HepG2 (cell line): ENCODE measurements around the gene CFAP100. TPM values are rescaled to one million over a fixed set of nuclear protein-coding genes. Genes with fewer than 3 reads are reported as not detected.

Experiments
- ATAC-seq: fragments of 200-7000 bp; cut with Tn5 transposase; 3 replicates; pipeline ENCODE4 v1.9.1; 2020; ENCODE audit warnings: mild to moderate bottlenecking, moderate library complexity
- BruUV-seq: library from RNA; stranded (reverse); fragments of 400-500 nt; replicated peaks from 2 replicates; lab custom pipeline; 2021; lab: Mats Ljungman, UMichigan
- CTCF ChIA-PET: fragments of 300-600 bp; formaldehyde crosslinking; extraction: SDS; loops from one replicate; lab custom pipeline; 2021; ENCODE audit warnings: low total read pairs, inconsistent platforms, low intra/inter-chr PET ratio; lab: Yijun Ruan, JAX
- POLR2A ChIA-PET: fragments of 350-600 bp; sonication (Branson Sonifier 250); formaldehyde crosslinking; loops from one replicate; lab custom pipeline; 2020; ENCODE audit warnings: antibody characterized with exemption, inconsistent platforms; lab: Yijun Ruan, JAX
- DNase-seq: peaks from one replicate; pipeline ENCODE4 v3.0.0-alpha.2; 2015; ENCODE audit warnings: low spot score
- FAIRE-seq: peaks from 3 replicates; lab custom pipeline; 2011; peaks lifted over from hg19 to GRCh38; lab: Jason Lieb, UNC
- H2AFZ ChIP-seq: one replicate; pipeline ENCODE4 v1.6.1; 2011; ENCODE audit warnings: low read length, inconsistent platforms
- H3K27ac ChIP-seq: fragments of 300-600 bp; 3 replicates; pipeline ENCODE4 v1.8.0; 2011; ENCODE audit warnings: mixed run types, mild to moderate bottlenecking, mixed read lengths, low read length, inconsistent platforms; ENCODE audit not compliant: insufficient read depth; ENCODE audit errors: extremely low read length
- H3K27me3 ChIP-seq, 2 experiments: fragments of 200-600 bp in 1 of 2; 2 replicates in 1 of 2; 3 replicates in 1 of 2; pipeline versions ENCODE4 v1.6.0 to v1.8.0; 2011; ENCODE audit warnings: low read length in 2 of 2, mild to moderate bottlenecking in 2 of 2, moderate library complexity in 2 of 2, inconsistent platforms in 1 of 2; ENCODE audit not compliant: insufficient read depth in 2 of 2, control insufficient read depth in 1 of 2
- H3K36me3 ChIP-seq, 2 experiments: fragments of 200-600 bp in 1 of 2; replicated peaks in 1 of 2; 2 replicates in 1 of 2; 3 replicates in 1 of 2; pipeline versions ENCODE4 v1.5.1 to v1.8.0; 2011; ENCODE audit warnings: low read length in 2 of 2, inconsistent platforms in 1 of 2; ENCODE audit not compliant: insufficient read depth in 2 of 2, control insufficient read depth in 1 of 2
- H3K4me1 ChIP-seq: 2 replicates; pipeline ENCODE4 v1.5.1; 2012; ENCODE audit warnings: low read length, inconsistent platforms; ENCODE audit not compliant: insufficient read depth
- H3K4me2 ChIP-seq: 2 replicates; pipeline ENCODE4 v1.6.0; 2011; ENCODE audit warnings: low read depth, low read length, inconsistent platforms
- H3K4me3 ChIP-seq, 3 experiments: fragments of 200-600 bp in 1 of 3; sonication (generic), shearing (Covaris generic) in 1 of 3; replicated peaks in 1 of 3; 2 replicates each; pipeline ENCODE4 v1.5.1; 2011 to 2016; ENCODE audit warnings: low read length in 3 of 3, inconsistent platforms in 2 of 3, low read depth in 2 of 3, mild to moderate bottlenecking in 2 of 3, control low read depth in 1 of 3, mixed read lengths in 1 of 3; ENCODE audit not compliant: insufficient read depth in 1 of 3
- H3K79me2 ChIP-seq: one replicate; pipeline ENCODE4 v1.6.1; 2011; ENCODE audit warnings: low read length, inconsistent platforms; ENCODE audit not compliant: insufficient read depth
- H3K9ac ChIP-seq: 2 replicates; pipeline ENCODE4 v1.6.0; 2011; ENCODE audit warnings: mild to moderate bottlenecking, low read depth, low read length, inconsistent platforms; ENCODE audit not compliant: insufficient read depth
- H3K9me3 ChIP-seq: 2 replicates; pipeline ENCODE4 v1.5.1; 2012; ENCODE audit warnings: mild to moderate bottlenecking, low read length
- H4K20me1 ChIP-seq: 2 replicates; pipeline ENCODE4 v1.6.0; 2011; ENCODE audit warnings: inconsistent platforms, mild to moderate bottlenecking, low read length, moderate library complexity; ENCODE audit not compliant: insufficient read depth
- HNF4A ChIP-seq: sonication (generic); formaldehyde crosslinking; IDR thresholded peaks from 2 replicates; pipeline ENCODE4 v1.4.0; 2020; ENCODE audit warnings: missing genetic modification reagents
- IRX3 ChIP-seq: sonication (generic); formaldehyde crosslinking; IDR thresholded peaks from 2 replicates; pipeline ENCODE4 v1.8.1; 2023; ENCODE audit warnings: mild to moderate bottlenecking, low read depth, missing genetic modification reagents, borderline replicate concordance
- JUNB ChIP-seq: sonication (generic); formaldehyde crosslinking; IDR thresholded peaks from 2 replicates; pipeline ENCODE4 v1.8.0; 2022; ENCODE audit warnings: missing genetic modification reagents, mild to moderate bottlenecking, borderline replicate concordance
- MAX ChIP-seq: IDR thresholded peaks from 2 replicates; pipeline ENCODE4 v1.6.1; 2012; ENCODE audit warnings: inconsistent platforms
- MED1 ChIP-seq: sonication (generic); formaldehyde crosslinking; IDR thresholded peaks from 2 replicates; pipeline ENCODE4 v1.4.0; 2020; ENCODE audit warnings: missing genetic modification reagents
- NR3C1 ChIP-seq: sonication (generic); formaldehyde crosslinking; IDR thresholded peaks from 2 replicates; pipeline ENCODE4 v1.4.0; 2020; ENCODE audit warnings: missing genetic modification reagents
- ZHX1 ChIP-seq: sonication (generic); formaldehyde crosslinking; IDR thresholded peaks from 2 replicates; pipeline ENCODE4 v1.8.1; 2022; ENCODE audit warnings: low read depth, mild to moderate bottlenecking, missing genetic modification reagents
- ZNF30 ChIP-seq: sonication (generic); formaldehyde crosslinking; IDR thresholded peaks from 2 replicates; pipeline ENCODE4 v1.5.0; 2020; ENCODE audit warnings: mild to moderate bottlenecking, missing genetic modification reagents
- ZNF672 ChIP-seq: sonication (generic); formaldehyde crosslinking; IDR thresholded peaks from 2 replicates; pipeline ENCODE4 v1.8.1; 2022; ENCODE audit warnings: missing genetic modification reagents
- WGBS: methylation state at CpG from one replicate; pipeline ENCODE4 v1.1.6; 2017; ENCODE audit warnings: low lambda C conversion rate; 5-methylcytosine and 5-hydroxymethylcytosine counted together
- in situ Hi-C: cut with HindIII; loops from 2 replicates; pipeline ENCODE4 v1.10.0; 2017; ENCODE audit warnings: low pct_unique_long_range_greater_than_20kb; ENCODE audit not compliant: extremely low pct_ligation_motif_present
- intact Hi-C: fragments of 100-400 bp; cut with micrococcal nuclease; formaldehyde crosslinking; loops from one replicate; pipeline ENCODE4 v1.10.0; 2022; ENCODE audit not compliant: unreplicated experiment
- polyA plus RNA-seq, 8 experiments: library from polyadenylated mRNA; depleted of rRNA in 3 of 8; stranded (reverse) in 7 of 8; unstranded in 1 of 8; fragments of >200 nt; fragmentation: Illumina TruSeq in 4 of 8; extraction: Trizol in 4 of 8; gene quantifications; 2 replicates each; pipeline versions ENCODE4 v1.2.1 to v1.2.3, GENCODE V29; 2011 to 2016; ENCODE audit warnings: low read depth in 4 of 8, missing spikeins in 1 of 8, mixed read lengths in 1 of 8; ENCODE audit not compliant: insufficient read depth in 1 of 8
- total RNA-seq, 5 experiments: library from RNA; depleted of rRNA; stranded (reverse); fragments of >200 nt; fragmentation: Illumina TruSeq; extraction: Trizol; gene quantifications; 2 replicates each; pipeline ENCODE4 v1.2.3, GENCODE V29; 2016; ENCODE audit warnings: low read depth in 1 of 5

CFAP100 gene
- total and polyA plus RNA-seq, 2 of the 13 experiments (the other 11 are each of a cell fraction or from before 2014, with no cell fraction given) = 0.32 TPM; not detected in 1

- Histone ChIP-seq H3K79me2 (no peaks in the 10 kb centered on the region), H3K36me3 (no peaks in the 10 kb centered on the region), H3K4me2 (no peak overlapping the region), H3K27me3 (peaks cover 2 to 32% of the 10 kb centered on the region in 2 experiments; a peak in 3 of 5 replicates), H3K4me1 (no peaks in the 10 kb centered on the region), H3K9ac (no peak overlapping the region), H2AFZ (no peak overlapping the region), H3K9me3 (no peaks in the 10 kb centered on the region), H4K20me1 (no peaks in the 10 kb centered on the region), H3K27ac (no peak overlapping the region), H3K4me3 (no peak overlapping the region)
- FAIRE-seq (no peak), DNase-seq (no peak), ATAC-seq (no peak)
- in situ Hi-C loops (no loop called here), intact Hi-C loops (no loop called here)
- ChIA-PET POLR2A (no interaction called here), CTCF (no interaction called here)
- 26% methylated on average over 4 of the region's 4 CpGs for WGBS
- no peak for TF ChIP-seq MED1
- no TSS peak for BruUV-seq
Measured at GRCh38 chr3:126399756-126400155, 5.0 kb downstream of the CFAP100 start.

DNA sequence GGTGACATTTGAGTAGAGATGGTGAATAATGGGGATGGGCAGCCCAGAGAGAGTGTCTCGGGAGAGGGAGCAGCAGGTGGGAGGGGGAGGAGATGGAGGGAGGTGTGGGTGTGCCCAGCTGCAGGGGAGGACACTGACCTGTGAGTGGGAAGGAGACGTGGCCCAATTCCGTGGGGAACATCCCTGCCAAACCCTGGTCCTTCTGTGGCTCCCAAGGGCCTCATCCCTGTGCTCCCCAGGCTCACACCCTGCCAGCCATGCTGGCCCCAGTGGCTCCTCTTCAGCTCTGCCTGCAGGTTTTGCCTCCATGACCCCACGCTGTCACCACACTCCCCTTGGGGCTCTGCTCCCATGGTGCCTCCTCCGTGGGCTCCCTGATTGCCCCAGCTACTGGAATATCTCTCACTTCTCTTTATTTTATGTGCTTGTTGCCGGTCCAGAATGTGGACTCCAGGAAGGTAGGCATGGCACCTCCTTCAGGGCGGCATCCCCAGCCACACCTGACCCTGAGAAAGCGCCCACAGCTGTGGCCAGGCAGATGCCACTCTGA, 7.0 kb downstream of the CFAP100 start:
- Histone ChIP-seq H4K20me1 (no peaks in the 10 kb centered on the region), H2AFZ (no peak overlapping the region), H3K4me3 (no peak overlapping the region), H3K27ac (no peak overlapping the region), H3K36me3 (no peaks in the 10 kb centered on the region), H3K4me1 (no peaks in the 10 kb centered on the region), H3K9me3 (no peaks in the 10 kb centered on the region), H3K4me2 (no peak overlapping the region), H3K79me2 (no peaks in the 10 kb centered on the region), H3K9ac (no peak overlapping the region), H3K27me3 (peaks cover 2 to 27% of the 10 kb centered on the region in 2 experiments; a peak in 4 of 5 replicates)
- no peak for FAIRE-seq
- DNase-seq = no peak
- WGBS = 5% methylated on average over 8 of the region's 8 CpGs
- intact Hi-C loops = no loop called here
- POLR2A ChIA-PET = no interaction called here
- in situ Hi-C loops = no loop called here
- BruUV-seq = no TSS peak
- no peak for TF ChIP-seq ZNF30 (CRISPR knock-in tag)
- no peak for TF ChIP-seq IRX3 (CRISPR knock-in tag)
- no peak for TF ChIP-seq JUNB
- no peak for TF ChIP-seq MAX
- no peak for TF ChIP-seq HNF4A (CRISPR knock-in tag)
- TF ChIP-seq NR3C1 (CRISPR knock-in tag) = no peak
- TF ChIP-seq ZNF672 (CRISPR knock-in tag) = no peak
- TF ChIP-seq ZHX1 (CRISPR knock-in tag) = no peak
- CTCF ChIA-PET = no interaction called here
- ATAC-seq = no peak
